Endothelial cell of umbilical vein (primary cell): ENCODE measurements around the gene VPS54. TPM values are rescaled to one million over a fixed set of nuclear protein-coding genes. Genes with fewer than 3 reads are reported as not detected.

Source experiments
- BruUV-seq: library from RNA; stranded (reverse); fragments of 400-500 nt; replicated peaks from 2 replicates; lab custom pipeline; 2021; lab: Mats Ljungman, UMichigan
- CTCF ChIA-PET: fragments of 300-600, 350-600 bp; sonication (Branson Sonifier 250); formaldehyde crosslinking; loops from one replicate; lab custom pipeline; 2021; ENCODE audit warnings: antibody characterized with exemption, inconsistent platforms; lab: Charles Lee
- POLR2A ChIA-PET: fragments of 300-600, 350-600 bp; sonication (Branson Sonifier 250); formaldehyde crosslinking; loops from one replicate; lab custom pipeline; 2021; ENCODE audit warnings: antibody characterized with exemption, inconsistent platforms; lab: Charles Lee
- DNase-seq: peaks from one replicate; pipeline ENCODE4 v3.0.0-alpha.2; 2011; ENCODE audit warnings: low read depth, low spot score
- FAIRE-seq: peaks from 2 replicates; lab custom pipeline; 2011; peaks lifted over from hg19 to GRCh38; lab: Jason Lieb, UNC
- H2AFZ ChIP-seq: 2 replicates; pipeline ENCODE4 v1.6.0; 2012; ENCODE audit warnings: low read depth, low read length, control low read depth, inconsistent platforms
- H3K27ac ChIP-seq: 2 replicates; pipeline ENCODE4 v1.5.1; 2011; ENCODE audit warnings: low read depth, mild to moderate bottlenecking, control low read depth, low read length, moderate library complexity; ENCODE audit not compliant: insufficient read depth
- H3K27me3 ChIP-seq, 2 experiments: 2 replicates each; pipeline versions ENCODE4 v1.6.0 to v1.6.1; 2011; ENCODE audit warnings: low read length in 2 of 2, mixed read lengths in 1 of 2; ENCODE audit not compliant: control insufficient read depth in 2 of 2, insufficient read depth in 2 of 2
- H3K36me3 ChIP-seq, 2 experiments: 2 replicates in 1 of 2; 3 replicates in 1 of 2; pipeline ENCODE4 v1.5.1; 2011; ENCODE audit warnings: low read length in 2 of 2, mild to moderate bottlenecking in 1 of 2, moderate library complexity in 1 of 2; ENCODE audit not compliant: control insufficient read depth in 2 of 2, insufficient read depth in 2 of 2; ENCODE audit errors: extremely low read depth in 1 of 2
- H3K4me1 ChIP-seq: 3 replicates; pipeline ENCODE4 v1.5.1; 2011; ENCODE audit warnings: mild to moderate bottlenecking, low read length; ENCODE audit not compliant: control insufficient read depth, insufficient read depth; ENCODE audit errors: extremely low read depth
- H3K4me2 ChIP-seq: 2 replicates; pipeline ENCODE4 v1.6.1; 2011; ENCODE audit warnings: low read length, control low read depth, mixed read lengths; ENCODE audit not compliant: insufficient read depth
- H3K4me3 ChIP-seq, 3 experiments: fragments of 200-600 bp in 1 of 3; sonication (generic), shearing (Covaris generic) in 1 of 3; replicated peaks in 1 of 3; 2 replicates each; pipeline ENCODE4 v1.5.1; 2011 to 2016; ENCODE audit warnings: control low read depth in 3 of 3, low read length in 3 of 3, mild to moderate bottlenecking in 2 of 3, inconsistent platforms in 1 of 3, low read depth in 1 of 3, moderate library complexity in 1 of 3; ENCODE audit not compliant: insufficient read depth in 1 of 3
- H3K79me2 ChIP-seq: 2 replicates; pipeline ENCODE4 v1.6.0; 2012; ENCODE audit warnings: low read length, inconsistent platforms; ENCODE audit not compliant: control insufficient read depth, insufficient read depth
- H3K9ac ChIP-seq: replicated peaks from 2 replicates; pipeline ENCODE3; 2011; ENCODE audit warnings: low read length, control low read depth; ENCODE audit not compliant: insufficient read depth; ENCODE audit errors: extremely low read depth
- H3K9me1 ChIP-seq: replicated peaks from 3 replicates; pipeline ENCODE4 v1.6.0; 2011; ENCODE audit warnings: mild to moderate bottlenecking, low read length; ENCODE audit not compliant: control insufficient read depth, insufficient read depth; ENCODE audit errors: extremely low read depth
- H3K9me3 ChIP-seq: replicated peaks from 2 replicates; pipeline ENCODE4 v1.5.1; 2012; ENCODE audit warnings: low read length, inconsistent platforms; ENCODE audit not compliant: control insufficient read depth, insufficient read depth
- H4K20me1 ChIP-seq: replicated peaks from 2 replicates; pipeline ENCODE3; 2011; ENCODE audit warnings: mild to moderate bottlenecking, low read length; ENCODE audit not compliant: control insufficient read depth, insufficient read depth; ENCODE audit errors: extremely low read depth
- CTCF ChIP-seq, 2 donors: IDR thresholded peaks; 1 replicate in 1 of 2; 2 replicates in 1 of 2; pipeline ENCODE4 v1.5.1; 2011; ENCODE audit warnings: low read length in 2 of 2, mild to moderate bottlenecking in 2 of 2, moderate library complexity in 2 of 2, control low read depth in 1 of 2, inconsistent platforms in 1 of 2, low read depth in 1 of 2; ENCODE audit not compliant: insufficient read depth in 1 of 2; ENCODE audit errors: extremely low read depth in 1 of 2
- EZH2 ChIP-seq: IDR thresholded peaks from 2 replicates; pipeline ENCODE4 v1.6.1; 2012; ENCODE audit warnings: borderline replicate concordance, low read depth, mild to moderate bottlenecking, moderate library complexity, low read length, inconsistent platforms; ENCODE audit not compliant: severe bottlenecking
- FOS ChIP-seq: IDR thresholded peaks from 2 replicates; pipeline ENCODE4 v1.6.1; 2011; ENCODE audit warnings: mild to moderate bottlenecking, low read length, moderate library complexity, borderline replicate concordance; ENCODE audit not compliant: insufficient read depth
- GATA2 ChIP-seq: IDR thresholded peaks from 2 replicates; pipeline ENCODE4 v1.7.0; 2011; ENCODE audit warnings: low read depth, mild to moderate bottlenecking, moderate library complexity, mixed read lengths, low read length; ENCODE audit not compliant: insufficient read length, insufficient read depth
- JUN ChIP-seq: IDR thresholded peaks from 2 replicates; pipeline ENCODE4 v1.6.1; 2011; ENCODE audit warnings: borderline replicate concordance, low read depth; ENCODE audit not compliant: insufficient read length, insufficient read depth
- MYC ChIP-seq: IDR thresholded peaks from one replicate; pipeline ENCODE4 v1.6.1; 2011; ENCODE audit warnings: mild to moderate bottlenecking, low read depth, low read length
- POLR2A ChIP-seq: IDR thresholded peaks from 2 replicates; pipeline ENCODE4 v1.6.1; 2012; ENCODE audit warnings: low read depth, mild to moderate bottlenecking, control low read depth, low read length
- POLR2AphosphoS5 ChIP-seq: IDR thresholded peaks from 2 replicates; pipeline ENCODE4 v1.6.1; 2012; ENCODE audit warnings: low read depth, mild to moderate bottlenecking, control low read depth, low read length, moderate library complexity; ENCODE audit not compliant: insufficient read depth
- dilution Hi-C: fragments of 300-500 bp; cut with MboI; formaldehyde crosslinking; loops from one replicate; pipeline ENCODE4 v1.15.0; 2019; ENCODE audit warnings: low sequenced_read_pairs; ENCODE audit not compliant: extremely low pct_ligation_motif_present
- intact Hi-C: fragments of 100-400 bp; cut with micrococcal nuclease; formaldehyde crosslinking; loops from one replicate; pipeline ENCODE4 v1.10.0; 2022
- polyA plus RNA-seq, 4 experiments: library from polyadenylated mRNA; depleted of rRNA in 3 of 4; stranded (reverse) in 3 of 4; unstranded in 1 of 4; fragments of >200 nt; gene quantifications; 2 replicates each; pipeline versions ENCODE4 v1.2.1 to v1.2.3, GENCODE V29; 2011 to 2012; ENCODE audit warnings: missing spikeins in 1 of 4
- total RNA-seq: library from RNA; stranded (reverse); gene quantifications from 2 replicates; pipeline ENCODE4 v1.2.3, GENCODE V29; 2021
- TF ChIP-seq, protein P1 (sequence below): IDR thresholded peaks from 2 replicates; pipeline ENCODE4 v1.6.1; 2011; ENCODE audit not compliant: insufficient read depth, insufficient read length

Gene VPS54
- total and polyA plus RNA-seq, 2 donors (not counting 3 experiments of a cell fraction or from before 2014, with no cell fraction given): 6.3 to 17.7 TPM

- H3K27ac ChIP-seq: no peak overlapping the region
- DNase-seq (no peak), FAIRE-seq (no peak)
- ChIA-PET POLR2A (no interaction called here), CTCF (interaction anchor here (1.0 kb wide), 2 partner anchors 12 to 21 kb away, joined by 3 to 5 read pairs; no protein-coding TSS in a partner anchor)
- intact Hi-C loops: loop anchor here (10.0 kb wide), 1 partner anchor 321 kb away; no protein-coding TSS in a partner anchor
- no TSS peak for BruUV-seq
- no peaks in the 10 kb centered on the region for H3K27me3 ChIP-seq
- no peaks in the 10 kb centered on the region for H3K36me3 ChIP-seq
- no peak overlapping the region for H3K9ac ChIP-seq
- H3K9me3 ChIP-seq: no peaks in the 10 kb centered on the region
- no peak overlapping the region for H3K4me3 ChIP-seq
- H4K20me1 ChIP-seq: no peaks in the 10 kb centered on the region
- peaks cover 11% of the 10 kb centered on the region for H3K4me1 ChIP-seq
- peaks cover 73% of the 10 kb centered on the region for H3K79me2 ChIP-seq
- no peak overlapping the region for H2AFZ ChIP-seq
- dilution Hi-C loops: no loop called here
- no peaks in the 10 kb centered on the region for H3K9me1 ChIP-seq
- no peak overlapping the region for H3K4me2 ChIP-seq
- TF ChIP-seq JUN: no peak
- TF ChIP-seq CTCF (IDR thresholded peaks at IDR 0.05; ENCODE audit: extremely low read depth in 1 of 2, insufficient read depth in 1 of 2, low read depth in 1 of 2, low read length in 2 of 2): no peak
- TF ChIP-seq EZH2: no peak
- TF ChIP-seq FOS: no peak
- TF ChIP-seq POLR2AphosphoS5: no peak
- TF ChIP-seq MYC: no peak
- TF ChIP-seq, protein P1, sequence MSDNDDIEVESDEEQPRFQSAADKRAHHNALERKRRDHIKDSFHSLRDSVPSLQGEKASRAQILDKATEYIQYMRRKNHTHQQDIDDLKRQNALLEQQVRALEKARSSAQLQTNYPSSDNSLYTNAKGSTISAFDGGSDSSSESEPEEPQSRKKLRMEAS: no peak
- no peak for TF ChIP-seq POLR2A
- TF ChIP-seq GATA2: no peak
These were observed 3.8 kb downstream of the VPS54 start for GRCh38 chr2:64015391-64015790.
